Measurements from ENCODE around the gene NOL3. TPM values are rescaled to one million over a fixed set of nuclear protein-coding genes. Genes with fewer than 3 reads are reported as not detected.

Gene NOL3
- total and polyA plus RNA-seq, 9 of the 15 experiments (the other 6 are each of a cell fraction or from before 2014, with no cell fraction given) = 0.45 to 14.0 (median 5.4) TPM

GRCh38 chr16:67170168-67170948, at the start of gene NOL3 (continued):
- no peak for TF ChIP-seq SNAPC5 (CRISPR knock-in tag; IDR thresholded peaks at IDR 0.05)
- TF ChIP-seq GATAD2A (IDR thresholded peaks at IDR 0.05) = no peak
- TF ChIP-seq TAF7 (tag; IDR thresholded peaks at IDR 0.05) = no peak
- TF ChIP-seq, protein P1, sequence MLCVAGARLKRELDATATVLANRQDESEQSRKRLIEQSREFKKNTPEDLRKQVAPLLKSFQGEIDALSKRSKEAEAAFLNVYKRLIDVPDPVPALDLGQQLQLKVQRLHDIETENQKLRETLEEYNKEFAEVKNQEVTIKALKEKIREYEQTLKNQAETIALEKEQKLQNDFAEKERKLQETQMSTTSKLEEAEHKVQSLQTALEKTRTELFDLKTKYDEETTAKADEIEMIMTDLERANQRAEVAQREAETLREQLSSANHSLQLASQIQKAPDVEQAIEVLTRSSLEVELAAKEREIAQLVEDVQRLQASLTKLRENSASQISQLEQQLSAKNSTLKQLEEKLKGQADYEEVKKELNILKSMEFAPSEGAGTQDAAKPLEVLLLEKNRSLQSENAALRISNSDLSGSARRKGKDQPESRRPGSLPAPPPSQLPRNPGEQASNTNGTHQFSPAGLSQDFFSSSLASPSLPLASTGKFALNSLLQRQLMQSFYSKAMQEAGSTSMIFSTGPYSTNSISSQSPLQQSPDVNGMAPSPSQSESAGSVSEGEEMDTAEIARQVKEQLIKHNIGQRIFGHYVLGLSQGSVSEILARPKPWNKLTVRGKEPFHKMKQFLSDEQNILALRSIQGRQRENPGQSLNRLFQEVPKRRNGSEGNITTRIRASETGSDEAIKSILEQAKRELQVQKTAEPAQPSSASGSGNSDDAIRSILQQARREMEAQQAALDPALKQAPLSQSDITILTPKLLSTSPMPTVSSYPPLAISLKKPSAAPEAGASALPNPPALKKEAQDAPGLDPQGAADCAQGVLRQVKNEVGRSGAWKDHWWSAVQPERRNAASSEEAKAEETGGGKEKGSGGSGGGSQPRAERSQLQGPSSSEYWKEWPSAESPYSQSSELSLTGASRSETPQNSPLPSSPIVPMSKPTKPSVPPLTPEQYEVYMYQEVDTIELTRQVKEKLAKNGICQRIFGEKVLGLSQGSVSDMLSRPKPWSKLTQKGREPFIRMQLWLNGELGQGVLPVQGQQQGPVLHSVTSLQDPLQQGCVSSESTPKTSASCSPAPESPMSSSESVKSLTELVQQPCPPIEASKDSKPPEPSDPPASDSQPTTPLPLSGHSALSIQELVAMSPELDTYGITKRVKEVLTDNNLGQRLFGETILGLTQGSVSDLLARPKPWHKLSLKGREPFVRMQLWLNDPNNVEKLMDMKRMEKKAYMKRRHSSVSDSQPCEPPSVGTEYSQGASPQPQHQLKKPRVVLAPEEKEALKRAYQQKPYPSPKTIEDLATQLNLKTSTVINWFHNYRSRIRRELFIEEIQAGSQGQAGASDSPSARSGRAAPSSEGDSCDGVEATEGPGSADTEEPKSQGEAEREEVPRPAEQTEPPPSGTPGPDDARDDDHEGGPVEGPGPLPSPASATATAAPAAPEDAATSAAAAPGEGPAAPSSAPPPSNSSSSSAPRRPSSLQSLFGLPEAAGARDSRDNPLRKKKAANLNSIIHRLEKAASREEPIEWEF (CRISPR knock-in tag; IDR thresholded peaks at IDR 0.05) = no peak
- TF ChIP-seq, protein P2, sequence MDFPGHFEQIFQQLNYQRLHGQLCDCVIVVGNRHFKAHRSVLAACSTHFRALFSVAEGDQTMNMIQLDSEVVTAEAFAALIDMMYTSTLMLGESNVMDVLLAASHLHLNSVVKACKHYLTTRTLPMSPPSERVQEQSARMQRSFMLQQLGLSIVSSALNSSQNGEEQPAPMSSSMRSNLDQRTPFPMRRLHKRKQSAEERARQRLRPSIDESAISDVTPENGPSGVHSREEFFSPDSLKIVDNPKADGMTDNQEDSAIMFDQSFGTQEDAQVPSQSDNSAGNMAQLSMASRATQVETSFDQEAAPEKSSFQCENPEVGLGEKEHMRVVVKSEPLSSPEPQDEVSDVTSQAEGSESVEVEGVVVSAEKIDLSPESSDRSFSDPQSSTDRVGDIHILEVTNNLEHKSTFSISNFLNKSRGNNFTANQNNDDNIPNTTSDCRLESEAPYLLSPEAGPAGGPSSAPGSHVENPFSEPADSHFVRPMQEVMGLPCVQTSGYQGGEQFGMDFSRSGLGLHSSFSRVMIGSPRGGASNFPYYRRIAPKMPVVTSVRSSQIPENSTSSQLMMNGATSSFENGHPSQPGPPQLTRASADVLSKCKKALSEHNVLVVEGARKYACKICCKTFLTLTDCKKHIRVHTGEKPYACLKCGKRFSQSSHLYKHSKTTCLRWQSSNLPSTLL (IDR thresholded peaks at IDR 0.05) = no peak
- TF ChIP-seq FOS (IDR thresholded peaks at IDR 0.05; ENCODE audit: extremely low read depth, insufficient read length) = no peak
- TF ChIP-seq TEAD4 (IDR thresholded peaks at IDR 0.05; ENCODE audit: low read length) = no peak
- no peak for TF ChIP-seq TEAD4 (CRISPR knock-in tag; IDR thresholded peaks at IDR 0.05; ENCODE audit: borderline replicate concordance)
- TF ChIP-seq STAT5B (CRISPR knock-in tag; IDR thresholded peaks at IDR 0.05) = no peak
- TF ChIP-seq, protein P3, sequence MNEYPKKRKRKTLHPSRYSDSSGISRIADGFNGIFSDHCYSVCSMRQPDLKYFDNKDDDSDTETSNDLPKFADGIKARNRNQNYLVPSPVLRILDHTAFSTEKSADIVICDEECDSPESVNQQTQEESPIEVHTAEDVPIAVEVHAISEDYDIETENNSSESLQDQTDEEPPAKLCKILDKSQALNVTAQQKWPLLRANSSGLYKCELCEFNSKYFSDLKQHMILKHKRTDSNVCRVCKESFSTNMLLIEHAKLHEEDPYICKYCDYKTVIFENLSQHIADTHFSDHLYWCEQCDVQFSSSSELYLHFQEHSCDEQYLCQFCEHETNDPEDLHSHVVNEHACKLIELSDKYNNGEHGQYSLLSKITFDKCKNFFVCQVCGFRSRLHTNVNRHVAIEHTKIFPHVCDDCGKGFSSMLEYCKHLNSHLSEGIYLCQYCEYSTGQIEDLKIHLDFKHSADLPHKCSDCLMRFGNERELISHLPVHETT (CRISPR knock-in tag; conservative IDR thresholded peaks at IDR 0.05 in 1 of 2, IDR thresholded peaks at IDR 0.05 in 1 of 2) = peak in 1 of 2 experiments; percentile 82; a peak in 2 of 4 replicates
- TF ChIP-seq TBP (optimal IDR thresholded peaks at IDR 0.05; ENCODE audit: low read depth, low read length) = peak; percentile 39
- TF ChIP-seq, protein P4, sequence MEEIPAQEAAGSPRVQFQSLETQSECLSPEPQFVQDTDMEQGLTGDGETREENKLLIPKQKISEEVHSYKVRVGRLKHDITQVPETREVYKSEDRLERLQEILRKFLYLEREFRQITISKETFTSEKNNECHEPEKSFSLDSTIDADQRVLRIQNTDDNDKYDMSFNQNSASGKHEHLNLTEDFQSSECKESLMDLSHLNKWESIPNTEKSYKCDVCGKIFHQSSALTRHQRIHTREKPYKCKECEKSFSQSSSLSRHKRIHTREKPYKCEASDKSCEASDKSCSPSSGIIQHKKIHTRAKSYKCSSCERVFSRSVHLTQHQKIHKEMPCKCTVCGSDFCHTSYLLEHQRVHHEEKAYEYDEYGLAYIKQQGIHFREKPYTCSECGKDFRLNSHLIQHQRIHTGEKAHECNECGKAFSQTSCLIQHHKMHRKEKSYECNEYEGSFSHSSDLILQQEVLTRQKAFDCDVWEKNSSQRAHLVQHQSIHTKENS (CRISPR knock-in tag; IDR thresholded peaks at IDR 0.05) = no peak
- no peak for TF ChIP-seq KLF16 (IDR thresholded peaks at IDR 0.05)
- TF ChIP-seq, protein P5, sequence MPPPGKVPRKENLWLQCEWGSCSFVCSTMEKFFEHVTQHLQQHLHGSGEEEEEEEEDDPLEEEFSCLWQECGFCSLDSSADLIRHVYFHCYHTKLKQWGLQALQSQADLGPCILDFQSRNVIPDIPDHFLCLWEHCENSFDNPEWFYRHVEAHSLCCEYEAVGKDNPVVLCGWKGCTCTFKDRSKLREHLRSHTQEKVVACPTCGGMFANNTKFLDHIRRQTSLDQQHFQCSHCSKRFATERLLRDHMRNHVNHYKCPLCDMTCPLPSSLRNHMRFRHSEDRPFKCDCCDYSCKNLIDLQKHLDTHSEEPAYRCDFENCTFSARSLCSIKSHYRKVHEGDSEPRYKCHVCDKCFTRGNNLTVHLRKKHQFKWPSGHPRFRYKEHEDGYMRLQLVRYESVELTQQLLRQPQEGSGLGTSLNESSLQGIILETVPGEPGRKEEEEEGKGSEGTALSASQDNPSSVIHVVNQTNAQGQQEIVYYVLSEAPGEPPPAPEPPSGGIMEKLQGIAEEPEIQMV (tag; conservative IDR thresholded peaks at IDR 0.05; ENCODE audit: low read depth) = no peak
